DOHH2 (cell line): Measurements from ENCODE around the gene HOXC4.

Experiments
- EZH2phosphoT487 ChIP-seq: fragments of 200-600 bp; sonication (generic); IDR thresholded peaks from 2 replicates; pipeline ENCODE4 v1.6.1; 2017; ENCODE audit warnings: borderline replicate concordance, mild to moderate bottlenecking, antibody characterized with exemption, low read length, moderate library complexity, mixed read lengths
- TF ChIP-seq, protein P1 (sequence below): fragments of 200-600 bp; sonication (generic); IDR thresholded peaks from one replicate; pipeline ENCODE4 v1.5.1; 2014; ENCODE audit warnings: antibody characterized with exemption, mild to moderate bottlenecking, low read depth, low read length; ENCODE audit not compliant: poor library complexity, severe bottlenecking

DNA sequence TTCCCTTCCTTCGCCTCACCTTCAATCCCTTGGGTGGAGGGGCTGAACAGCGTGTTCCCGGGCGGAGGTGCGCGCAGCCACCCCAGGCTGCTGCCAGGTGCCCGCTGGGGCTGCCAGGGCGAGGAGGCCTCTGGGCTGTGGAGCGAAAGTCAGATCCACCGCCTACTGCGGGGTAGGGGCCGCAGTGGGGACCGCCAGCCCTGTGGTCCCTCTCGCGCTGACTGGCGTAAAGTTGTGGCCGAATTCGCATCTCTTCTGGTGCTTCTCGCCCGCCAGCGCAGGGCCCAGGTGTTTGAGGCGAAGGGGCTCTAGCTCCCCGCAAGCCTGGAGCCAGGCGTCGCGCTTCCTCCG is 6.9 kb upstream of the HOXC4 start:
- TF ChIP-seq, protein P1, sequence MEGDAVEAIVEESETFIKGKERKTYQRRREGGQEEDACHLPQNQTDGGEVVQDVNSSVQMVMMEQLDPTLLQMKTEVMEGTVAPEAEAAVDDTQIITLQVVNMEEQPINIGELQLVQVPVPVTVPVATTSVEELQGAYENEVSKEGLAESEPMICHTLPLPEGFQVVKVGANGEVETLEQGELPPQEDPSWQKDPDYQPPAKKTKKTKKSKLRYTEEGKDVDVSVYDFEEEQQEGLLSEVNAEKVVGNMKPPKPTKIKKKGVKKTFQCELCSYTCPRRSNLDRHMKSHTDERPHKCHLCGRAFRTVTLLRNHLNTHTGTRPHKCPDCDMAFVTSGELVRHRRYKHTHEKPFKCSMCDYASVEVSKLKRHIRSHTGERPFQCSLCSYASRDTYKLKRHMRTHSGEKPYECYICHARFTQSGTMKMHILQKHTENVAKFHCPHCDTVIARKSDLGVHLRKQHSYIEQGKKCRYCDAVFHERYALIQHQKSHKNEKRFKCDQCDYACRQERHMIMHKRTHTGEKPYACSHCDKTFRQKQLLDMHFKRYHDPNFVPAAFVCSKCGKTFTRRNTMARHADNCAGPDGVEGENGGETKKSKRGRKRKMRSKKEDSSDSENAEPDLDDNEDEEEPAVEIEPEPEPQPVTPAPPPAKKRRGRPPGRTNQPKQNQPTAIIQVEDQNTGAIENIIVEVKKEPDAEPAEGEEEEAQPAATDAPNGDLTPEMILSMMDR = no peak
- no peak for TF ChIP-seq EZH2phosphoT487
